Stimulated activated CD8-positive, alpha-beta memory T cell treated with anti-CD3 and anti-CD28 coated beads, Interleukin-4, amount 100 ng/mL, for 48 hours (primary cell): ENCODE results near the gene CCL2.

Source experiments
- DNase-seq: peaks from one replicate; pipeline ENCODE4 v3.0.0-alpha.2; 2020

Gene CCL2

DNA sequence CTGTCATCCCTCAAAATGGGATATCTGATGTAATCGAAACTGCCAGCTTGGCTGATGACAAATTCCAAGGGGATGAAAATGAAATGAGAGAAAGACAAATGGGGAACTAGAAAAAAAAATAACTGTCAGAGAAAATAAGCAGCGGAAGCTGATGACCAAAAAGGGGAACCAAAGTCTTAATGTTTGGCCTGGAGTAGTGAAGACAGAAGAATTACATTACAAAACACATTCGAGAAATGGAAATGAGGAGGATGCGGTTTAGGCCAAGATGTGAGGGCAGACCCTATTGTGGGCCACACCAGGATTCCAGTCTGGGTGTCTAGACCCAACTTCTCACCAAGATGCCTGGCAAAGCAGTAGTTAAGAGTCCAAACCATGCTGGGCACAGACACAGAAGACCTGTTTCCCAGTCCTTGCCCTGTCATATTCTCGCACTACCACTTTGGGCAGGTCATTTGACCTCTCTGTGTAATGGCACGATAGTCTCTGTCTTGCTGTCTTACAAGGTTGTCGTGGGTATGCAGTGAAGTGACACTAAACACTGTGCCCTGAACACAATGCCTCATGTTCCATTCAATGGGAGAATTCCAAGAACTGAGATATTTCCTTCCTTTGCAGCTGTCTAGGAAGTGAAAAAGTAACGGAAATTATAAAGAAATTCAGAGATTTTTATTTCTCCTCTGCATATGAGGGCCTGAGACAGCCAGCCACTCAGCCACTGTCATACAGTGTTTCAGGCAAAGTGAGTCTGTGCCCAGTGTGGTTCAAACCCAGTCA, 12.3 kb upstream of the CCL2 start:
- no peak for DNase-seq

DNA sequence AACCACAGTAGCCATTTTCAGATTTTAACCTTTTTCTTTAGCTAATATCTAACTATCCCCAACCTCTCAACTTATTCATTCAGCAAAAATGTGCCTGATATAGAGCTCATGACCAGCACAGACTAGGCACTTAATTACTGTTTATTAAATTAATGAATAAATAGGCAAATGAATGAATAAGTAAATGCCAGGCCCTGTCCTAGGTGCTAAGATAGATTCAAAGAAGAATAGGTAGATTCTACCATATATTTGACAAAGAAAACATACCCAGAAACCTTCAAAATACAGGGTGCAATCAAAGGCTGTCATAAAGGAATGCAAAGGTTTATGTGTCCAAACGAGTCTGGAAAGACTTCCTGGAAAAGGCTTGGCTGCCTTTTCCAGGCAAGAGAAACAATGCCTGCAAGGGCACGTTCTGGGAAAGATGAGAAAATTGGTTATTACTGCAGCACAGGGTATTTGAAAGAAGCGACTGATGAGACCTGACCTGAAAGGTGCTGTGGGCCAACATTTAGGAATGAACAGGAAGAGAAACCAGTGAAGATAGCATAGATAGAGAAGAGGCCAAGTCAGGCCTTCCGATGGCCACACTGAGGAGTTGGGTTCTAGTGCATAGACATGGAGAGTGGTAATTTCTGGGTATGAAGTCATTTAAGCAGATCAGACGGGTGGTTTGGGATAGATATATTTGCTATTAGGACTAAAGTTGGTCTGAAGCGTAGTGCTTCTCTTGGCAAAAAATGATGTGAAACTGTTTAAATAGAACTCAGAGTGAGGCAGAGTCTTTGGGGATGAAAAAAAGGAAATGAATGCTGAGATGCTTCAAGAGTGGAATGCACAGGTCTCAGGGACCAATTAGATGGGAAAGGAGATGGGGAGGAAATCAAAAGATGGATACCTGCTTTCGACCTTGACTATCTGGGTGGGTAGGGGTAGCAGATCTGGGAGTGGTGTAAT, 11.4 kb upstream of the CCL2 start:
- DNase-seq = no peak

GRCh38 chr17:34245351-34245905, 9.7 kb upstream of the CCL2 start:
- DNase-seq = no peak

- no peak for DNase-seq
Measured at GRCh38 chr17:34246446-34246845, 8.6 kb upstream of the CCL2 start.

DNA sequence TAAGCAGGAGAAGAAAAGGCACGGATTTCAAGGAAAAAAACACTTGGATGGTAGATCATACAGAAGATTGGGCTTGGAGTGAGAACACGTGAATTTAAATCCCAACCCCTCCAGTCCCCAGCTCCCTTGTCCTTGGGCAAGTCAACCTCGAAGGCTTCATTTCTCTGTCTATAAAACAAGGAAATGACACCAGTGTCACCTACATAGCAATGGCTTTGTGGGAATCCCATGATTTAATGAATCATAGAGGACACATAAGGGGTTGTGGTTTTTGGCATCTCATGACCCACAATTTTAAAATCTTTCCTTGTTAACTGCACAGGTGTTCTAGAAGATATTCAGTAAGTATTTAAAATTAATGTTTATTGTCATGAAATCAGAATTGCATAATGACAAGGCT, 8.2 kb upstream of the CCL2 start:
- DNase-seq = no peak

- no peak for DNase-seq
Measured at GRCh38 chr17:34248511-34249024, 6.5 kb upstream of the CCL2 start.

- no peak for DNase-seq
Measured at GRCh38 chr17:34249061-34249460, 6.0 kb upstream of the CCL2 start.

DNA sequence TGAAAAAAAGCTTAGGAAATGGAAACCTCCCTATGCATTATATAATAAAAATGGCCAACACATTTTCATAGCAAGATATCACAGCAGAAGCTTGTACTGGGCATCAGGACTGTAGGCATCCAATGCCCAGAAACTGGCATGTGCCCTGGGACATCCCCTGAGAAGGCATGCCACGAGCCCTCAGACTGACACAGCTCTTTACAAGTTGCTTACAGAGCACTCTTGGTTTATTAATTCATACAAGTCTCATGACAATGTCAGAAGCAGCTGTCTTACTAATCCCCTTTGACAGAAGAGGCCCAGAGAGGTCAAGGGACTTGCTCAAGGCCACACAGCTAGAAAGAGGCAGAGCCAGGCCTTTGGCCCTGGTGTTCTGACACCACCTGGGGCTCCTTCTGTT, 5.6 kb upstream of the CCL2 start:
- DNase-seq = no peak

DNA sequence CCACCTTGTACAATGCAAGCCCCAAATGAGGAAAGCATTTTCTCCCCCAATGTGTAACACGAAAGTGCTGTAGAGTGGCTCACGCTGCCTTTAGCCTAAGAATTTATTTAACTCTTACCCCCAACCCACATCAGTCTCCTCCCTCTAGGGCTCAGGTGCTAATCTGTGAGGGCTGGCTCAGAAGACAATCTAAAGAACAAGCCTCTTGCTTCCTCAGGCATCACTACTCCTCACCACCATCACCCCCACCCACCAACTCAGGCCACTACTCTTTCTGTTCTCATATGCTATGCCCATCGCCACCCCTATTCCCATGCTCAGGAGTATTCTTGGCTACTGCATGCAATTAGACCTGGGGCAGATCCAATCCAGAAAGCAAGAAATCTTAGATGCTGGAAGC, 3.9 kb upstream of the CCL2 start:
- no peak for DNase-seq

DNA sequence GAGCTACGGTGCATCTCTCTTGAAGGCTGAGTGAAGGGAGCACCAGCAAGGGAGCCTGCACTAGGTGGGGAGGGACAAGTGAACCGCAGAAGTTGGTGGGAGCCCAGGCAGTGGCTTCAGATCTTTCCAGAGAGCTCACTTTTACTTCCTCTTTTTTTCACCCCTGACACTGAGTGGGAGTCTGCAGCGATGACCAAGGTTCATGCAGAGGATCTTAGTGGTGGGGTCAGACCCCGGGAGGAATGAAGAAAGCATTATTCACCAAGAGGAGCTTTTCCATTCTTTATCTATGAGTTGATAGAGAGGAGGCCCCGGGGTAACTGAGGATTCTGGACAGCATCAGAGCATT, 3.0 kb upstream of the CCL2 start:
- no peak for DNase-seq

- DNase-seq = no peak
Measured at GRCh38 chr17:34252444-34253138, 2.5 kb upstream of the CCL2 start.

GRCh38 chr17:34253139-34253525, 2.0 kb upstream of the CCL2 start:
- no peak for DNase-seq

DNA sequence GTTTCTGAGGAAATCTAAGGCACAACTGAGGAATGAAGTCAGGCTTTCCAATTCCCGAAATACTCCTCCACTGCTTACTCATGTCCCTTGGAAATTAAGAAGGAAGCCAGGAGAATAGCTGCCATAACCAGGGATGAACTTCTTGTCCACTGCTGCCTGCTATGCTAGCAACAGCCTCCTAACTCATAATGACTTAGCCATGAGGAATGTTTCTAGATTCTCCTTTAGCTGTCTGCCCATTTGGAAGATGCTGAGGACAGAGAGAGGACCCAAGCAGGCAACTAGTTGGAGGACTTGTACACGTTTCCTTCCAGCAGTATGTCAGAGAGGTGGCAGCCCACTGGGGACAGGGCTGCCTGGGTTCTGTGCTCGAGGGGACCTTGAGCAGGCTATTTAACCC, 939 bp upstream of the CCL2 start:
- no peak for DNase-seq

DNA sequence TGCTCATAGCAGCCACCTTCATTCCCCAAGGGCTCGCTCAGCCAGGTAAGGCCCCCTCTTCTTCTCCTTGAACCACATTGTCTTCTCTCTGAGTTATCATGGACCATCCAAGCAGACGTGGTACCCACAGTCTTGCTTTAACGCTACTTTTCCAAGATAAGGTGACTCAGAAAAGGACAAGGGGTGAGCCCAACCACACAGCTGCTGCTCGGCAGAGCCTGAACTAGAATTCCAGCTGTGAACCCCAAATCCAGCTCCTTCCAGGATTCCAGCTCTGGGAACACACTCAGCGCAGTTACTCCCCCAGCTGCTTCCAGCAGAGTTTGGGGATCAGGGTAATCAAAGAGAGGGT, 272 bp downstream of the CCL2 start:
- DNase-seq = no peak

GRCh38 chr17:34255841-34256240, 756 bp downstream of the CCL2 start:
- no peak for DNase-seq

GRCh38 chr17:34257299-34257985, 2.4 kb downstream of the CCL2 start:
- DNase-seq = no peak

DNA sequence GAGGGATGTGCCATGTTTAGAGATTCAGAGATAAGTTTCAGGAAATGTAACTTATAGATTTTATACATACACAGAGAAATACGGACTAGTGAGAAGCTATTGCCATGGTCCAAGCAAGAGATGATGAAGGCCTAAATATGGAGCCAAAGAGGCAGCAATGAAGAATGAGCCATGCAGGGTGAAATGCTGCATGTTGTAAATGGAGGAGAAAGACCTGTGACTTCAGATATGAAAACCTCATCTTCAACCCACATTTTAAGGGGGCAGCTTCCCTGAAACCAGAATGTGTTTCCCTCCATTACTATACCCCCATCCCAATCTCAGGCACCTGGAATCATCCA, 2.9 kb downstream of the CCL2 start:
- no peak for DNase-seq

DNA sequence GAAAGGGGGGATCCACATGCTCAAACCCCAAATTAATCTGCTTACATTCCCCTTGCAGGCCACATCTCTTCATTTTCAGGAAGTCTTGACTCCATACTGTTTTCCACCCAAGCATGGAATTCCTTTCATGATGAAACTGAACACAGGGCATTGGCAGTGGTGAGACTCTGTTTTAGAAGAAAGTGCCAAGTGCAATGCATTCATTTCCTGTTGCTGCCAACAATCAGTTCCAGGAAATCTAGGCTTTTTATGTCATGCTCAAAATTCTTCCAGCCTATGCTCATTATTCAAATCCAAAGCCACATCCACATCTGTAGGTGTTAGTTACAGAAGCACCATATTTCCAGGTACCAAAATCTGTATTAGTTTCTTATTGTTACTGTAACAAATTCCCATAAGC, 4.1 kb downstream of the CCL2 start:
- no peak for DNase-seq

DNA sequence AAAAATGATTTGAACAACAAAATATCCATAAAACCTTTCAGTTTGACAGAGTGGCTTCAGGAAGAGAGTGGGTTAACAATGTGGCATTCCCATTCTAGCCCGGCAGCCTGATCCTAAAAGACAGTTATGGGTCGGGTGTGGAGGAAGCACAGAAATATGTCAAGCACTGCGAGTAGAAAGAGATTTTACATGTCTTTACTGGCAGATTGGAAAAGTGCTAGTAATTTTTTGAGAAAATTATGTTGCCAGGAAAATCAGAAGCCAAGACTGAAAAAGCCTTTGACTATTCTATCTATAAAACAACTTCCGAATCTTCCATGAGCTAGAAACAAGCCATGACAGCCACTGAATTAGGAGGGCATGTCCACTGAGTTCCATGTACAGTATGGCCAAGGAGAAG, 5.8 kb downstream of the CCL2 start:
- no peak for DNase-seq

DNA sequence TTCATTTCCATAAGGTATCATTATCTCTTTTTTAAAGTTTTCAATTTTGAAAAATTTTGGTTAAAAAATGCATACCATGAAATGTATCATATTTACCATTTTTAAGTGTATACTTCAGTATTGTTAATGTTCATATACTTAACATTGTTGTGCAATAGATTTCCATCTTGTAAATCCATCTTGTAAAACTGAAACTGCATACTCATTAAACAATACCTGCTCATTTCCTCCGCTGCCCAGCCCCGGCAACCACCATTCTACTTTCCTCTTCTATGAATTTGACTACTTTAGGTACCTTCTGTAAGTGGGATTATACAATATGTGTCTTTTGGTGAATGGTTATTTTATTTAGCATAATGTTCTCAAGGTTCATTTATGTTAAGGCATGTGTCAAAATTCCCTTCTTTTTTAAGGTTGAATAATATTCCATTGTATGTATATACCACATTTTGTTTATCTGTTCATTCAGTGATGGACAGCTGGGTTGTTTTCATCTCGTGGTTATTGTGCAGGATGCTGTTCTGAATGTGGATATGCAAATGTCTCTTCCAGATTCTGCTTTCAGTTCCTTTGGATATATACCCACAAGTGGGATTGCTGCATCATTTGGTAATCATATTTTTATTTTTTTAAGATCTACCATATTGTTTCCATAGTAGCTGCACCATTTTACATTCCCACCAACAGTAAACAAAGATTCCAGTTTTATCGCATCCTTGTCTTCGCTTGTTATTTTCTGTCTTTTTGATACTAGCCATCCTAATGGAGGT, 6.7 kb downstream of the CCL2 start:
- DNase-seq = no peak

DNA sequence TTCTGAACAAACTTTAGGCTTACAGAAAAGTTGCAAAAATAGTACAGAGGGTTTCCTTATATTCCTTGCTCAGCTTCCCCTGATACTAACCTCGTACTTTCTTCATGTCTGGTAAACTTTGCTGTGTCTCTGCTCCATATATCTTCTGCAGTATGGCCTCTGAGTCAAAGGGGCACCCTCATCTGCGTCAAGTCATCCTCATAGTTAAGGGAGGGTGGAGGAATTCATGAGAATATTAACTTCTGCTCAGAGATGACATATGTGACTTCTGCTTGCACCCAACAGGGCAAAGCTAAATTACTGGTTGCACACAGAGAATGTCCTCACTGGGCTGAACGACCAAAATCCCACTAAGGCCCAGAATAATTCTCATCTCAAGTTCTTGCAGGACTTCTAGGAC, 10.6 kb downstream of the CCL2 start:
- no peak for DNase-seq

GRCh38 chr17:34269969-34270368, 14.9 kb downstream of the CCL2 start, which contains the start of gene CCL7:
CCL7 (plus strand) TSS chr17:34270221; CDS start chr17:34270291, 70 bp downstream.
- no peak for DNase-seq
